Measurements from ENCODE around the gene LDLRAP1. TPM values are rescaled to one million over a fixed set of nuclear protein-coding genes. Genes with fewer than 3 reads are reported as not detected.

The LDLRAP1 gene
- total RNA-seq, 4 donors from 2014 or later = 25.1 to 40.9 (median 34.4) TPM

GRCh38 chr1:25609921-25610320 lies 66.5 kb downstream of the LDLRAP1 start:
- intact Hi-C loops (cut with DNase I) = loop anchor here (5.0 to 10.0 kb wide), 3 partner anchors 68 to 187 kb away; partner anchors contain the start of gene LDLRAP1
- WGBS, 2 donors = 56 to 61% methylated on average over 6 of the region's 6 CpGs
- Histone ChIP-seq H3K27me3 (no peaks in the 10 kb centered on the region), H3K4me1 (no peaks in the 10 kb centered on the region), H3K4me3 (replicated peaks in 1 of 3) (no peak overlapping the region), H3K36me3 (no peaks in the 10 kb centered on the region), H3K27ac (no peak overlapping the region), H3K9me3 (no peaks in the 10 kb centered on the region)
- TF ChIP-seq CTCF (IDR thresholded peaks at IDR 0.05) (no peak), POLR2A (IDR thresholded peaks at IDR 0.05) (no peak)
- no peak for DNase-seq

- no peaks in the 10 kb centered on the region for H3K9me3 ChIP-seq
- WGBS, 2 donors = 70 to 73% methylated on average over 7 to 8 of the region's 8 CpGs
- H3K4me1 ChIP-seq = peaks cover 3 to 6% of the 10 kb centered on the region in 2 donors
- TF ChIP-seq CTCF (IDR thresholded peaks at IDR 0.05) (peak in 3 of 6 experiments; percentile 8 to 16 (median 16)), POLR2A (IDR thresholded peaks at IDR 0.05) (no peak)
- H3K4me3 ChIP-seq (replicated peaks in 1 of 3) = no peak overlapping the region
- H3K27me3 ChIP-seq = no peaks in the 10 kb centered on the region
- no peak overlapping the region for H3K27ac ChIP-seq
- H3K36me3 ChIP-seq = no peaks in the 10 kb centered on the region
- intact Hi-C loops (cut with DNase I) = loop anchor here (5.0 to 10.0 kb wide), 2 partner anchors 69 to 84 kb away; partner anchors contain the start of gene LDLRAP1
- no peak for DNase-seq
These were observed 67.6 kb downstream of the LDLRAP1 start for GRCh38 chr1:25610822-25611630.

GRCh38 chr1:25611843-25612242 lies 68.4 kb downstream of the LDLRAP1 start:
- TF ChIP-seq POLR2A (IDR thresholded peaks at IDR 0.05) = no peak
- no peak for TF ChIP-seq CTCF (IDR thresholded peaks at IDR 0.05)
- no peaks in the 10 kb centered on the region for H3K27me3 ChIP-seq
- no peak for DNase-seq
- peaks cover 3 to 7% of the 10 kb centered on the region in 2 donors for H3K4me1 ChIP-seq
- intact Hi-C loops (cut with DNase I) = loop anchor here (5.0 to 10.0 kb wide), 2 partner anchors 70 to 83 kb away; partner anchors contain the start of gene LDLRAP1
- 97 to 98% methylated on average over 1 of the region's 1 CpG for WGBS, 2 donors
- H3K27ac ChIP-seq = no peak overlapping the region
- no peaks in the 10 kb centered on the region for H3K9me3 ChIP-seq
- no peaks in the 10 kb centered on the region for H3K36me3 ChIP-seq
- H3K4me3 ChIP-seq (replicated peaks in 1 of 3) = no peak overlapping the region

GRCh38 chr1:25612421-25612820 lies 69.0 kb downstream of the LDLRAP1 start:
- intact Hi-C loops (cut with DNase I) = loop anchor here (5.0 to 10.0 kb wide), 2 partner anchors 70 to 82 kb away; partner anchors contain the start of gene LDLRAP1
- DNase-seq = no peak

More at GRCh38 chr1:25612421-25612820, 69.0 kb downstream of the LDLRAP1 start:
- H3K4me1 ChIP-seq = peaks cover 3 to 7% of the 10 kb centered on the region in 2 donors
- WGBS, 2 donors = 95 to 98% methylated on average over 3 of the region's 3 CpGs
- no peaks in the 10 kb centered on the region for H3K36me3 ChIP-seq
- H3K4me3 ChIP-seq (replicated peaks in 1 of 3) = no peak overlapping the region
- H3K27ac ChIP-seq = no peak overlapping the region
- H3K9me3 ChIP-seq = no peaks in the 10 kb centered on the region
- H3K27me3 ChIP-seq = no peaks in the 10 kb centered on the region
- TF ChIP-seq CTCF (IDR thresholded peaks at IDR 0.05) (no peak), POLR2A (IDR thresholded peaks at IDR 0.05) (no peak)

Data from thyroid gland (tissue), 4 donors.